Left forelimb (tissue), 1 donor: ENCODE data around the gene MYOF.
"Not testable (repeated sequence)": the region's sequence is repeated elsewhere in the genome, so short reads cannot be mapped to it uniquely, and the experiment has no call there.

ENCODE experiments used
- DNase-seq: peaks from one replicate; pipeline ENCODE4 v3.0.0-alpha.2; 2018; ENCODE audit warnings: low spot score

The MYOF gene

GRCh38 chr10:93425861-93426260 lies 56.3 kb downstream of the MYOF start:
- no peak for DNase-seq

- no peak for DNase-seq
Observed at GRCh38 chr10:93422118-93422517, 60.0 kb downstream of the MYOF start.

- no peak for DNase-seq
Observed at GRCh38 chr10:93420944-93421825, 60.9 kb downstream of the MYOF start.

- no peak for DNase-seq
Observed at GRCh38 chr10:93420091-93420490, 62.0 kb downstream of the MYOF start.

GRCh38 chr10:93419016-93419415 lies 63.1 kb downstream of the MYOF start:
- not testable (repeated sequence) for DNase-seq

- DNase-seq, result no peak
Observed at GRCh38 chr10:93417921-93418320, 64.2 kb downstream of the MYOF start.

GRCh38 chr10:93417266-93417665 lies 64.9 kb downstream of the MYOF start:
- DNase-seq, result no peak

GRCh38 chr10:93416824-93417223 lies 65.3 kb downstream of the MYOF start:
- no peak for DNase-seq

- no peak for DNase-seq
Observed at GRCh38 chr10:93415693-93416092, 66.4 kb downstream of the MYOF start.

GRCh38 chr10:93413252-93413689 lies 68.9 kb downstream of the MYOF start:
- DNase-seq, result no peak

GRCh38 chr10:93412801-93413200 lies 69.3 kb downstream of the MYOF start:
- no peak for DNase-seq

- DNase-seq, result no peak
Observed at GRCh38 chr10:93410697-93411348, 71.3 kb downstream of the MYOF start.

- DNase-seq, result no peak
Observed at GRCh38 chr10:93408783-93409182, 73.4 kb downstream of the MYOF start.

GRCh38 chr10:93406364-93407145 lies 75.6 kb downstream of the MYOF start:
- no peak for DNase-seq

GRCh38 chr10:93404048-93404354 lies 78.1 kb downstream of the MYOF start:
- no peak for DNase-seq

- DNase-seq, result no peak
Observed at GRCh38 chr10:93403152-93404047, 78.7 kb downstream of the MYOF start.

GRCh38 chr10:93402192-93402591 lies 79.9 kb downstream of the MYOF start:
- no peak for DNase-seq

GRCh38 chr10:93398528-93398927 lies 83.6 kb downstream of the MYOF start:
- DNase-seq, result no peak

GRCh38 chr10:93397020-93397419 lies 85.1 kb downstream of the MYOF start:
- no peak for DNase-seq

GRCh38 chr10:93393211-93393610 lies 88.9 kb downstream of the MYOF start:
- no peak for DNase-seq

- DNase-seq, result no peak
Observed at GRCh38 chr10:93392121-93392520, 90.0 kb downstream of the MYOF start.
